Activated CD4-positive, alpha-beta T cell treated with anti-CD3 and anti-CD28 coated beads, Interleukin-2, amount 50 U/mL, for 24 hours (primary cell): Measurements from ENCODE around the gene MYO18A.
"Not testable (repeated sequence)": the region's sequence is repeated elsewhere in the genome, so short reads cannot be mapped to it uniquely, and the experiment has no call there.

Source experiments
- DNase-seq, 2 donors: peaks; one replicate each; pipeline ENCODE4 v3.0.0-alpha.2; 2020; ENCODE audit warnings: low read depth in 1 of 2, low spot score in 1 of 2

MYO18A gene

GRCh38 chr17:29149431-29150064 lies 30.6 kb downstream of the MYO18A start:
- no peak for DNase-seq

GRCh38 chr17:29148790-29149430 lies 31.3 kb downstream of the MYO18A start:
- DNase-seq, result peak; percentile 80 to 86

DNA sequence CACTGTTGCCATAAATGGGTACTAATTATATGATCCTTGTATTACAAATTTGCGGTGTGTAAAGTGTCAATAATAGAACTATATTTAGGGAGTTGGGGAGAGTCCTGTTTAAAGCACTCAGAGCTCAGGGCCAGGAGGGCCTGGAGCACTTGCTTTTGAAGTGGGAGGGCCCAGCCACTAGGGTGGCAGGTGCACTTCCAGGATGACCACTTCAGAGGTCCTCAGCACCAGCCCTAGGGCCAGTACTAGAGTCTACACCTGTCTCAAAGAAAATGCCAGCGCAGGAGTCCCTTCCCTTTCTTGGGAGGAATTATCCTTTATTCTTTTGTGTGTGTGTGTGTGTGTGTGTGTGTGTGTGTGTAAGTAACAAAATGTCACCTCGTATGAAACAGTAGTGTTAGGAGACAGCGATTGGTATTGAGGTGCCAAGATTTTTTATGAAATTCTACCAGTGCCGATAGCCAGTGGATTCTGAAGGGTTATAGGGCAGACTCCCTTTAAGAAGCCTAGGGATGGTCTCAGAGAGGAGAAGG lies 31.9 kb downstream of the MYO18A start:
- no peak for DNase-seq

DNA sequence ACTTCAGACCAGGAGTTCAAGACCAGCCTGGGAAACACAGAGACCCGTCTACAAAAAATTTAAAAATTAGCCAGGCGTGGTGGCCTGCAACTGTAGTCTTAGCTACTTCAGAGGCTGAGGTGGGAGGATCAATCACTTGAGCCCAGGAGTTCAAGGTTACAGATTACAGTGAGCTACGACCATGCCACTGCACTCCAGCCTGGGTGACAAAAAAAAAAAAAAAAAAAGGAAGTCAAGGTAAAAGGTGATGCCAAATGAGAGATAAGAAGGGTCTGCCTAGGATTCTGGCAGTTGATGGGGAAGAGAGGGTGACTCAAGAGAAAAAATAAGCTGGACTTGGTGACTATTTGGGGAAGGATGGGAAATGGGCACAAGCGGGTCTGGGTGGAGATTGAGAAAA lies 32.5 kb downstream of the MYO18A start:
- no peak for DNase-seq

GRCh38 chr17:29147228-29147627 lies 33.0 kb downstream of the MYO18A start:
- DNase-seq, result not testable (repeated sequence)

GRCh38 chr17:29146369-29146972 lies 33.7 kb downstream of the MYO18A start:
- no peak for DNase-seq

DNA sequence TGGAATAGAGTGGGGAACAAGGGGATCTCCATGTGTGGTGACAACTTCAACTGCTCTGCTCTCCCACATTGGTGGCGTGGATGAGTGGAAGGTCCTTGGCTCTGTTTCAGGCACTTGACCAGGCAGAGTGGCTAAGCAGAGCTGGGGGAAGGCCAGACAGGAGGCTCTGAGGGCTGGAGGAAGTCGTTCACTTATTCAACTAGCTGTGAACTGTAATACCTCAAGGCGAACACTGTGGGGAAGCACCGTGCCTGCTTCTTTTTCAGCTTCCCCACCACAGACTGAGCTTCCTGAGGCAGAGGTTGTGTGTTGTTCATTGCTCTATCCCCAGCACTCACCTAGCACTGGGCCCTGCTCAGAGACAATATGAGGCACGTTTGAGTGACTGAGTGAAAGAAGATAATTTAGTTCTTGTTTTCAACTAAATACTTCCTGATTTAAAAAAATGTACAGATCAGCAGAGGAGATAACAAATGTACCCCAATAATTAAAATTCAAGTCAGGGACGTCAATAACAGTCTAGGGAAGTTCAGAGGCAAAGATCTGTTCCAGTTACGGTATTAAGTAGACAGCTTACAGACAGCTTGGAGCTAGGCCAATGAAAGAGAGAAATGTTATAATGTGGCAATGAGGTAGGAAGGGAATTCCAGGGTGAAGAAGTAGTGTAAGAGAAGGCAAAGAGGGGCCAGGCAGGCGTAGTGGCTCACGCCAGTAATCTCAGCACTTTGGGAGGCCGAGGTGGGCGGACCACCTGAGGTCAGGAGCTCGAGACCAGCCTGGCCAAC lies 34.7 kb downstream of the MYO18A start:
- peak; percentile 43 to 62 for DNase-seq

- no peak for DNase-seq
Observed at GRCh38 chr17:29143894-29144293, 36.3 kb downstream of the MYO18A start.

DNA sequence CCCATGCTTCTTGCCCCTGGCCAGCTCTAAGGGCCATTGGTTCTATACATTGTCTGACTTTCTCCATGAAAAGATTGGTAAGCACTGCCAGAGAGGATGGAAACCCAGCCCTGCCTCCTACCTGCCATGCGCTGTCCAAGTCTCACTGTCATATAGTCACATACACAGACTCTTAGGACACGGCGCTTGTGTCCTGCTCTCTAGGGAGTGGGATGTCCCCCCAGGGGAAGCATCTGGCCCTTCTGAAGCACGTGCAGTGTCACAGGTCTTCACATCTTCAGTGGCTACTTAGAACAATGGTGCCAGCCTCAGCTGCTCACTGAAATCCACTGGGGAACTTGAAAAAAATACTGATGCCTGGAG lies 38.7 kb downstream of the MYO18A start:
- no peak for DNase-seq

DNA sequence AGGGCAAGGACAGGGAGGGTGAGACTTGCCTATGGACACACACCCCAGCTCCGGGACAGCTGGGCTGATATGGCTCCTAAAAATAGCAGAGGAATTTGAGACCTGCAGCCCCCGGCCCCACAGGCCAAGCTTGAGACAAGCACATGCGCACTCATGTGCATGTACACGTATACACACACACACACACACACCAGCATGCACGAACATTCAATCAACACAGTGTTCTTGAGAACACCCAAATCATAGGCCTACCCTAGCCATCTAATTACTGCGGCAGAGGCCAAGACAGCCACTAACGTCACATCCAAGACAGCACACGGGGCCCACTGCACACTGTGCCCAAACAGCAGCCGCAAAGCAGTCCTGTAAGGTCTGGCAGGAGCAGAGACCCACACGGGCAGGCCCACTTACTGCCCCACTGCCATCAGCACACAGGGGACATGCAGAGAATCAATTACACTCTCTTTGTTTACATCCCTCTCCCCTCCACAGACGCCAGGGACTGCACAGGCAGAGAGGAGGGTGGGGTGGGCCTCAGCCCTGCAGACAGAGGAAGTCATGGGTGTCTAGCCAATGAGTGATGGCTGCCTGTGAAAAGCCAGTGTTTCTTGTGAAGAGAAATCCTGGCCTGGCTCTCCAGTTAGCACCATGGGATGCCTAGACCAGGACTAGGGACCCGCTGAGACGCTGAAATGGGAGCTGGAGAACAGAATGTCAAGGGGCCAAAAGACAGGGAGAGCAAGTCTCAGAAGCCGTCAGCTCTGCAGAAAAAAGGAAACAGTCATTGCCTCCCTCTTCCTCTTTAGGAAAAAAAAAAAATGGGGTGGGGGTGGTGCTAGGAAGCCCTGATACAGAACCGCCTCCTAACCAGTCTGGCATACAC lies 39.3 kb downstream of the MYO18A start:
- DNase-seq, result no peak

- peak; percentile 54 to 76 for DNase-seq
Observed at GRCh38 chr17:29140051-29140621, 40.1 kb downstream of the MYO18A start.

- DNase-seq, result no peak
Observed at GRCh38 chr17:29138971-29139691, 41.1 kb downstream of the MYO18A start.

GRCh38 chr17:29138184-29138955 lies 41.8 kb downstream of the MYO18A start:
- DNase-seq, result peak in 1 of 2 donors; percentile 68

- no peak for DNase-seq
Observed at GRCh38 chr17:29136998-29137730, 43.0 kb downstream of the MYO18A start.

DNA sequence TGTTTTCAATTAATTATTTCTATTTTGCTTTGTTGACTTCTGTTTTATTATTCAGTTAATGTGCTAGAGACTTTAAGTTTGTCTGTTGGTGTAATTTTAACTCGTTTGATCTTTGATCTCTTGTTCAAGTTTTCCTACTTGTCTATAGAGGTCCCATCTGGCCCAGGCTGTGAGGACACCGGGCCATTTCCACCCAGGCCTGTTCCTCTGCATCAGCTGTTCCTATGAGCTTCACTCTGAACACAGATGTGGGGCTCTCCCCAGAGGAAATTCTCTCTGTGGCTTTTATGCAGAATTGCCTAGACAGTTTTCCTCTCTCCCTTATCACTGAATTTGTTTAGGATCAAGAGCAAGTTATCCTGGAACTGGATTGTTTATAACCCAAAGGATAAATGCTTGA lies 44.7 kb downstream of the MYO18A start:
- no peak for DNase-seq

DNA sequence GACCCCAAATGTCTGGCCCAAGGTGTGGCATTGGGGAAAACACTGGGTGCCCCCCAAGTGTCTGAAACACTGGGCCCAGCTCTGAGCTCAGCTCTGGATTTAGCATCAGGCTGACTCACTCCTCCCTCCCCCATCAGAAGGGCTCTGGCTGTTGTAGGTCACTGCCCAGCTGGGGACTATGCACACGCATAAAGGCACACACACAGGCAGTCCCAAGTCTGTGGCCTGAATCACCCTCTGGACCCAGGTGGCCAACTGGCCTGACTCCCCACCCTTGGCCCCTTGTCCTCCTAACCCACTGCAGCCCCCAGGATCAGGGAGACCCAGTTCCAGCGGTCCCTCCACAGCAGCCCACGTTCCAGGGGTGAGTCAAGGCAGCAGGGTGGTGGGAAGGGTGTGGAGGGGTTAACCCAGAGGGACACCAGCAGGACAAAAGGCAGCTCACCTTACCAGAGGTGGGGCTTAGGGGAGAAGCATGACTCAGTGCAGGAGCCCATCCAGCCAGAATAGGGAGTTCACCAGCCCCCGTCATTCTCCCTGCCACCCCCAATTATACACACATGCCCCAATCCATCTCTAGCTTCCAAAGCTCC lies 47.0 kb downstream of the MYO18A start:
- DNase-seq, result no peak

DNA sequence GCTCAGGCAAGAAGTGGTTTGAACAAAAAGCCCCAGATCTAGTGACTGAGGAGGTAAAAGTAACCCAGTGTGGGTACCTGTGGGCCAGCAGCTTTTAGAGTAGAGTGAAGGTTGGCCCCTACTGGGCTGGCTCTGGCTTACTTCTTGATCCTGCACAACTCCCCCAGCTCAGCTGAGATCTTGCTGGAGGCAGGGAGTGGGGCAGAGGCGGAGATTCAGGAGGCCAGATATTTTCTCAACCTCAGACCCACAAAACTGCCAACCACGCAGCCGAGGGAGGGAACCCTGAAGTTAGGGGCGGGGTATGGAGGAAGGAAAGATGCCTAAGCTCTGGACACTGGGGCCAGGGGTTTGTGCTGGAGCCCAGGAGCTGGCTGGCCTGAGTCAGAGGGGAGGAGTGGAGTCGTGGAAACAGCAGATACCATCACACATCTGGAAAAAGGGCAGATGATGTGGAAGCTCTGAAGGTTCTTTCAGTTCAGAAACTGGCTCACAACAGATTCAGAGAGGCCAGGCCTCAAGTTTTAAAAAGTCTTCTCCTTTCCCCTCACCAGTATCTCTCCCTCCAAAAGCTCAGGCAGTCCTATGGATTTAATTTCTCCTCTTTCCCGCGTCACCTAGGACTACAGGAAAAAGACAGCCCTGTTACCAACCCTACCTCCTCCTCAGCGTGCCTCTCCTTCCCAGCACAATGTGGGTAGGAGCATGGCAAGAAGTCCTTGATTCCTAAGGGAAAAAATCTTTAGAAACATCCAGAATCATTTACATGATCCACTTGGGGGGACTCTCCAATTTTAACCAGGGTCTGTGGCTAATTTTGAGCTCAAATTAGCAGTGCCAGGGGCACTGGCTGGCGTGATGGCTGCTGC lies 48.1 kb downstream of the MYO18A start:
- no peak for DNase-seq
